Upper lobe of left lung (tissue), 4 donors: ENCODE results near the gene CHD8.

ENCODE experiments used
- EP300 ChIP-seq, 4 donors: sonication (generic); formaldehyde crosslinking; IDR thresholded peaks; one replicate each; pipeline ENCODE4 v1.5.1; 2017; ENCODE audit warnings: antibody characterized with exemption in 4 of 4, control low read depth in 2 of 4
- POLR2A ChIP-seq, 4 donors: fragments of 450-650 bp; IDR thresholded peaks; one replicate each; pipeline ENCODE4 v1.5.1; 2016 to 2017; ENCODE audit warnings: antibody characterized with exemption in 4 of 4, mild to moderate bottlenecking in 2 of 4
- TF ChIP-seq, protein P1 (sequence below), 6 experiments: fragments of 450-650 bp in 4 of 6; fragments of 200-600 bp in 2 of 6; sonication (generic) in 2 of 6; IDR thresholded peaks; one replicate each; pipeline ENCODE4 v1.5.1; 2016 to 2019; ENCODE audit warnings: antibody characterized with exemption in 6 of 6

GRCh38 chr14:21486640-21487087 is 30.7 kb upstream of the CHD8 start:
- TF ChIP-seq, protein P1, sequence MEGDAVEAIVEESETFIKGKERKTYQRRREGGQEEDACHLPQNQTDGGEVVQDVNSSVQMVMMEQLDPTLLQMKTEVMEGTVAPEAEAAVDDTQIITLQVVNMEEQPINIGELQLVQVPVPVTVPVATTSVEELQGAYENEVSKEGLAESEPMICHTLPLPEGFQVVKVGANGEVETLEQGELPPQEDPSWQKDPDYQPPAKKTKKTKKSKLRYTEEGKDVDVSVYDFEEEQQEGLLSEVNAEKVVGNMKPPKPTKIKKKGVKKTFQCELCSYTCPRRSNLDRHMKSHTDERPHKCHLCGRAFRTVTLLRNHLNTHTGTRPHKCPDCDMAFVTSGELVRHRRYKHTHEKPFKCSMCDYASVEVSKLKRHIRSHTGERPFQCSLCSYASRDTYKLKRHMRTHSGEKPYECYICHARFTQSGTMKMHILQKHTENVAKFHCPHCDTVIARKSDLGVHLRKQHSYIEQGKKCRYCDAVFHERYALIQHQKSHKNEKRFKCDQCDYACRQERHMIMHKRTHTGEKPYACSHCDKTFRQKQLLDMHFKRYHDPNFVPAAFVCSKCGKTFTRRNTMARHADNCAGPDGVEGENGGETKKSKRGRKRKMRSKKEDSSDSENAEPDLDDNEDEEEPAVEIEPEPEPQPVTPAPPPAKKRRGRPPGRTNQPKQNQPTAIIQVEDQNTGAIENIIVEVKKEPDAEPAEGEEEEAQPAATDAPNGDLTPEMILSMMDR (IDR thresholded peaks at IDR 0.05) = no peak
- TF ChIP-seq EP300 (IDR thresholded peaks at IDR 0.05) = no peak
- TF ChIP-seq POLR2A (IDR thresholded peaks at IDR 0.05) = no peak
